PC-3 (cell line): ENCODE measurements around the gene WDR62. TPM values are rescaled to one million over a fixed set of nuclear protein-coding genes. Genes with fewer than 3 reads are reported as not detected.

Source experiments
- ATAC-seq: fragments of 200-7000 bp; cut with Tn5 transposase; 2 replicates; pipeline ENCODE4 v1.9.1; 2020; ENCODE audit warnings: mild to moderate bottlenecking, moderate library complexity
- BruUV-seq: library from RNA; stranded (reverse); fragments of 400-500 nt; replicated peaks from 2 replicates; lab custom pipeline; 2021; lab: Mats Ljungman, UMichigan
- CTCF ChIA-PET: fragments of 300-600 bp; sonication (Branson Sonifier 250); formaldehyde crosslinking; loops from one replicate; lab custom pipeline; 2022; ENCODE audit warnings: antibody characterized with exemption; lab: Charles Lee
- POLR2A ChIA-PET: fragments of 300-600 bp; sonication (Branson Sonifier 250); formaldehyde crosslinking; loops from one replicate; lab custom pipeline; 2022; ENCODE audit warnings: antibody characterized with exemption; ENCODE audit not compliant: unreplicated experiment; lab: Charles Lee
- DNase-seq: peaks from one replicate; pipeline ENCODE4 v3.0.0-alpha.2; 2015
- H2AFZ ChIP-seq: fragments of 300-600 bp; sonication (generic); 2 replicates; pipeline ENCODE4 v1.6.0; 2016; ENCODE audit warnings: antibody characterized with exemption, low read length
- H3F3A ChIP-seq: fragments of 300-600 bp; sonication (generic); one replicate; pipeline ENCODE4 v1.6.0; 2017; ENCODE audit warnings: antibody characterized with exemption, low read length, control low read depth, mild to moderate bottlenecking; ENCODE audit not compliant: unreplicated experiment
- H3K27ac ChIP-seq: fragments of 300-600 bp; sonication (generic); 2 replicates; pipeline ENCODE4 v1.5.1; 2016; ENCODE audit warnings: mild to moderate bottlenecking, low read length
- H3K27me3 ChIP-seq: fragments of 300-600 bp; sonication (generic); 2 replicates; pipeline ENCODE4 v1.6.1; 2016; ENCODE audit warnings: low read length, mixed read lengths
- H3K36me3 ChIP-seq: fragments of 300-600 bp; sonication (generic); 2 replicates; pipeline ENCODE4 v1.6.1; 2016; ENCODE audit warnings: low read depth, mixed run types, low read length, mixed read lengths
- H3K4me1 ChIP-seq: fragments of 300-600 bp; sonication (generic); 2 replicates; pipeline ENCODE4 v1.5.1; 2016; ENCODE audit warnings: low read length; ENCODE audit not compliant: insufficient read depth
- H3K4me2 ChIP-seq: fragments of 300-600 bp; sonication (generic); 2 replicates; pipeline ENCODE4 v1.6.0; 2016; ENCODE audit warnings: low read length
- H3K4me3 ChIP-seq: fragments of 300-600 bp; sonication (generic); 2 replicates; pipeline ENCODE4 v1.5.1; 2016; ENCODE audit warnings: mild to moderate bottlenecking, low read length, mixed read lengths
- H3K79me2 ChIP-seq: fragments of 300-600 bp; sonication (generic); 2 replicates; pipeline ENCODE4 v1.6.1; 2017; ENCODE audit warnings: low read length, mixed read lengths
- H3K9ac ChIP-seq: fragments of 300-600 bp; sonication (generic); 2 replicates; pipeline ENCODE4 v1.6.0; 2016; ENCODE audit warnings: mild to moderate bottlenecking, low read length
- H3K9me2 ChIP-seq: fragments of 300-600 bp; sonication (generic); replicated peaks from 2 replicates; pipeline ENCODE4 v1.6.1; 2016; ENCODE audit warnings: mixed run types, low read length, mixed read lengths
- H3K9me3 ChIP-seq: fragments of 300-600 bp; sonication (generic); 2 replicates; pipeline ENCODE4 v1.6.1; 2016; ENCODE audit warnings: low read length, mixed read lengths
- H4K20me1 ChIP-seq: fragments of 300-600 bp; sonication (generic); 2 replicates; pipeline ENCODE4 v1.6.1; 2016; ENCODE audit warnings: low read length, mixed read lengths
- EZH2 ChIP-seq: fragments of 300-600 bp; sonication (generic); IDR thresholded peaks from one replicate; pipeline ENCODE4 v1.6.1; 2017; ENCODE audit warnings: antibody characterized with exemption, mild to moderate bottlenecking, low read length; ENCODE audit not compliant: unreplicated experiment
- EZH2phosphoT487 ChIP-seq: fragments of 300-600 bp; sonication (generic); IDR thresholded peaks from 2 replicates; pipeline ENCODE4 v1.6.1; 2018; ENCODE audit warnings: mild to moderate bottlenecking, antibody characterized with exemption, low read length, borderline replicate concordance
- intact Hi-C: fragments of 100-400 bp; cut with micrococcal nuclease; formaldehyde crosslinking; loops from 2 replicates; pipeline ENCODE4 v1.9.0; 2023
- total RNA-seq: library from RNA; depleted of rRNA; stranded (reverse); fragments of >200 nt; gene quantifications from 2 replicates; pipeline ENCODE4 v1.2.3, GENCODE V29; 2014
- TF ChIP-seq, protein P1 (sequence below): fragments of 300-600 bp; sonication (generic); conservative IDR thresholded peaks from 2 replicates; pipeline ENCODE4 v1.5.1; 2017; ENCODE audit warnings: antibody characterized with exemption, low read depth, mild to moderate bottlenecking, low read length

WDR62 gene
- total RNA-seq, 1 experiment from 2014 or later = 13.9 TPM

DNA sequence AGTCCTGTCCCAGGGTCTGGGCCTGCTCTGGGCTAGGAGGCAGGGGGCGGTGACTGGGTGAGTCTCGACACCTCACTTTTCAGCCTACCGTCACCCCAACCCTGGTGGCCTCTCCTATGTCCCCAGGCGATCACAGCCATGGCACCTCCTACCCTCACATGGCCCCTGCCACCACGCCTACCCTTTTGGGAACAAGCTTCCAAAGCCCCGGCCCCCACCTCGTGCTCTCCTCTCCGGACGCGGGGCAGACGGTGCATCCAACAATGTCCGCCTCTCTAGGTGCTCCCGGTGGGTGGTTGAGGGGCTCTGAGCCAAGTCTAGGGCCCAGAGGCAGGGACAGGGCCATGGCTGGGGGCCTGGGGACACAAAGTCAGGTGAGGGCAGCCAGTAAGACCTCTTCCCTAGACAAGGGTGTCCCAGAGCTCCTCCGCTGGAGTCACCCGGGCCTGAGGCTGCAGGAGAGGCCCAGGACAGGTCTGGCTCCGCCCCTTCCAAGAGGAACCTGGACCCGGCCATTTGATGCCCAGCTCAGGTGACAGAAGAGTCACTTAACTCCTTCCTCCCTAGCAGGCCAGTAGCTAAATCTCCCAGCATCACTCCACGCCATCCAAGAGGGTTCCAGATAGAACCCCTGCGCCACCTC, 46.2 kb upstream of the WDR62 start, which contains the start of gene SYNE4:
Gene SYNE4, minus strand, starts transcription at position 478 of the 643 bp plus-strand sequence. Its CDS starts 132 bp downstream, at position 346.
- Histone ChIP-seq H3F3A (no peaks in the 10 kb centered on the region), H3K4me1 (peaks cover 7% of the 10 kb centered on the region), H4K20me1 (no peaks in the 10 kb centered on the region), H3K27me3 (no peaks in the 10 kb centered on the region), H3K36me3 (no peaks in the 10 kb centered on the region), H3K27ac (no peak within 1 kb of the TSS), H3K9me2 (no peaks in the 10 kb centered on the region), H3K4me3 (peak within 1 kb of the TSS; percentile 56), H3K9me3 (no peaks in the 10 kb centered on the region), H3K4me2 (peak within 1 kb of the TSS; percentile 83), H2AFZ (peak within 1 kb of the TSS; percentile 65), H3K79me2 (peaks cover 6% of the 10 kb centered on the region), H3K9ac (peak within 1 kb of the TSS; percentile 40; the same call in 1 of the 2 replicates)
- ATAC-seq (peak; percentile 64), DNase-seq (peak; percentile 51)
- POLR2A ChIA-PET = no interaction called here
- TF ChIP-seq EZH2 (no peak), EZH2phosphoT487 (no peak)
- TF ChIP-seq, protein P1, sequence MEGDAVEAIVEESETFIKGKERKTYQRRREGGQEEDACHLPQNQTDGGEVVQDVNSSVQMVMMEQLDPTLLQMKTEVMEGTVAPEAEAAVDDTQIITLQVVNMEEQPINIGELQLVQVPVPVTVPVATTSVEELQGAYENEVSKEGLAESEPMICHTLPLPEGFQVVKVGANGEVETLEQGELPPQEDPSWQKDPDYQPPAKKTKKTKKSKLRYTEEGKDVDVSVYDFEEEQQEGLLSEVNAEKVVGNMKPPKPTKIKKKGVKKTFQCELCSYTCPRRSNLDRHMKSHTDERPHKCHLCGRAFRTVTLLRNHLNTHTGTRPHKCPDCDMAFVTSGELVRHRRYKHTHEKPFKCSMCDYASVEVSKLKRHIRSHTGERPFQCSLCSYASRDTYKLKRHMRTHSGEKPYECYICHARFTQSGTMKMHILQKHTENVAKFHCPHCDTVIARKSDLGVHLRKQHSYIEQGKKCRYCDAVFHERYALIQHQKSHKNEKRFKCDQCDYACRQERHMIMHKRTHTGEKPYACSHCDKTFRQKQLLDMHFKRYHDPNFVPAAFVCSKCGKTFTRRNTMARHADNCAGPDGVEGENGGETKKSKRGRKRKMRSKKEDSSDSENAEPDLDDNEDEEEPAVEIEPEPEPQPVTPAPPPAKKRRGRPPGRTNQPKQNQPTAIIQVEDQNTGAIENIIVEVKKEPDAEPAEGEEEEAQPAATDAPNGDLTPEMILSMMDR = no peak
- CTCF ChIA-PET = no interaction called here
- intact Hi-C loops = no loop called here
- no TSS peak for BruUV-seq

DNA sequence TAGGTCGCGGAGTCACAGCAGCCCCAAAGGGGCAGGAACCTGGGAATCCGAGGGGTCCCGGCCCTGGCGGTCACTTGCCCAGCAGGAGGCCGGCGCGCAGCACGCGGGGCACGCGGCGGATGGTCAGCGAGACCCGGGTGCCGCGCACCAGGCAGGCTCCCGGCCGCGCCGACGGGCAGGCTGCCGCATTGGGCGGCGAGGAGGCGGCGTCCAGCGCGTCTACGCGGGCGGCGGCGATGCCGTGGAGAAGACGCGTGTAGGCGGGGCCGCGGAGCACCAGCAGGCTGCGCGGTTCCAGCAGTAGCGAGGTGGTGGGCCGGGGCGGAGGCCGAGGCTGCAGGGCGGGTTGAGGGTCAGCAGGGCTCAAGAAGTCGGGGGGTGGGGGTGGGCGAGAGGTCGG, 45.5 kb upstream of the WDR62 start:
- TF ChIP-seq, protein P1 = no peak
- TF ChIP-seq EZH2phosphoT487 (no peak), EZH2 (no peak)
- no TSS peak for BruUV-seq
- peak; percentile 60 for ATAC-seq
- no peaks in the 10 kb centered on the region for H3K9me3 ChIP-seq
- H2AFZ ChIP-seq = peak overlapping the region; percentile 65
- peaks cover 11% of the 10 kb centered on the region for H3K79me2 ChIP-seq
- H3F3A ChIP-seq = no peaks in the 10 kb centered on the region
- H3K4me3 ChIP-seq = peak overlapping the region; percentile 56
- H3K4me2 ChIP-seq = peak overlapping the region; percentile 83
- intact Hi-C loops = no loop called here
- CTCF ChIA-PET = no interaction called here
- H3K9me2 ChIP-seq = no peaks in the 10 kb centered on the region
- H4K20me1 ChIP-seq = no peaks in the 10 kb centered on the region
- peak overlapping the region; percentile 40; the same call in 1 of the 2 replicates for H3K9ac ChIP-seq
- peaks cover 9% of the 10 kb centered on the region for H3K4me1 ChIP-seq
- no peaks in the 10 kb centered on the region for H3K27me3 ChIP-seq
- H3K27ac ChIP-seq = no peak overlapping the region
- no peaks in the 10 kb centered on the region for H3K36me3 ChIP-seq
- POLR2A ChIA-PET = no interaction called here
- DNase-seq = peak; percentile 56
